ENCODE results near the gene HTT.

- TF ChIP-seq, protein P1, sequence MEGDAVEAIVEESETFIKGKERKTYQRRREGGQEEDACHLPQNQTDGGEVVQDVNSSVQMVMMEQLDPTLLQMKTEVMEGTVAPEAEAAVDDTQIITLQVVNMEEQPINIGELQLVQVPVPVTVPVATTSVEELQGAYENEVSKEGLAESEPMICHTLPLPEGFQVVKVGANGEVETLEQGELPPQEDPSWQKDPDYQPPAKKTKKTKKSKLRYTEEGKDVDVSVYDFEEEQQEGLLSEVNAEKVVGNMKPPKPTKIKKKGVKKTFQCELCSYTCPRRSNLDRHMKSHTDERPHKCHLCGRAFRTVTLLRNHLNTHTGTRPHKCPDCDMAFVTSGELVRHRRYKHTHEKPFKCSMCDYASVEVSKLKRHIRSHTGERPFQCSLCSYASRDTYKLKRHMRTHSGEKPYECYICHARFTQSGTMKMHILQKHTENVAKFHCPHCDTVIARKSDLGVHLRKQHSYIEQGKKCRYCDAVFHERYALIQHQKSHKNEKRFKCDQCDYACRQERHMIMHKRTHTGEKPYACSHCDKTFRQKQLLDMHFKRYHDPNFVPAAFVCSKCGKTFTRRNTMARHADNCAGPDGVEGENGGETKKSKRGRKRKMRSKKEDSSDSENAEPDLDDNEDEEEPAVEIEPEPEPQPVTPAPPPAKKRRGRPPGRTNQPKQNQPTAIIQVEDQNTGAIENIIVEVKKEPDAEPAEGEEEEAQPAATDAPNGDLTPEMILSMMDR (IDR thresholded peaks at IDR 0.05; ENCODE audit: insufficient read depth, low read length), result no peak
- TF ChIP-seq REST (IDR thresholded peaks at IDR 0.05; ENCODE audit: insufficient replicate concordance, low read depth), result peak; percentile 47
Observed at GRCh38 chr4:3243136-3243780, 168.8 kb downstream of the HTT start.
